Adrenal gland (tissue), 5 donors: Measurements from ENCODE around the gene DUSP14.

Experiments
- POLR2A ChIP-seq, 2 donors: fragments of 450-650 bp; IDR thresholded peaks; one replicate each; pipeline ENCODE4 v1.6.1; 2017; ENCODE audit warnings: antibody characterized with exemption in 2 of 2, mild to moderate bottlenecking in 2 of 2, moderate library complexity in 1 of 2
- TF ChIP-seq, protein P1 (sequence below), 6 experiments: fragments of 450-650 bp in 4 of 6; fragments of 200-600 bp in 2 of 6; sonication (generic) in 1 of 6; IDR thresholded peaks; 1 replicate in 5 of 6; 2 replicates in 1 of 6; pipeline versions ENCODE4 v1.5.1 to v1.8.0; 2016 to 2021; ENCODE audit warnings: antibody characterized with exemption in 6 of 6, mild to moderate bottlenecking in 2 of 6, moderate library complexity in 1 of 6
- donor health status: DM: no; HTN: no; CAD: no.

DNA sequence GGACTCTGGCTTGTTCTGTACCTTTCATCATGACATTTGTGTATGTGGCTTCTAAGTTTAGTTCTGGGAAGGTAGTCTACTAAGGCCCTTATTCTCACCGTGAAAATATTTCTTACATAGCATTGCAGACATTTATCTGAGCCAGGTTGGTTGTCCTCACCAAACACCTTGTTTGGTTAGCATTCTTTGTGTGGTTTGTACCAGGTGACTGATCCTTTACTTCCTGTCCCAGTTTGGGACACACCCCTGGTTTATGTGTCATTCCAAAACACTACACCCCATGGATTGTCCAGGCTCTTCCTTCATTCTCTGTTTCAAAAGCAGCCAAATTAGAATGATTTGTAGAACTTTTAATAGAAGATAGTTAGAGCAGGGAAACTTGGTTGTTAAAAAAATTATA is 23.2 kb upstream of the DUSP14 start:
- no peak for TF ChIP-seq POLR2A (IDR thresholded peaks at IDR 0.05)
- TF ChIP-seq, protein P1, sequence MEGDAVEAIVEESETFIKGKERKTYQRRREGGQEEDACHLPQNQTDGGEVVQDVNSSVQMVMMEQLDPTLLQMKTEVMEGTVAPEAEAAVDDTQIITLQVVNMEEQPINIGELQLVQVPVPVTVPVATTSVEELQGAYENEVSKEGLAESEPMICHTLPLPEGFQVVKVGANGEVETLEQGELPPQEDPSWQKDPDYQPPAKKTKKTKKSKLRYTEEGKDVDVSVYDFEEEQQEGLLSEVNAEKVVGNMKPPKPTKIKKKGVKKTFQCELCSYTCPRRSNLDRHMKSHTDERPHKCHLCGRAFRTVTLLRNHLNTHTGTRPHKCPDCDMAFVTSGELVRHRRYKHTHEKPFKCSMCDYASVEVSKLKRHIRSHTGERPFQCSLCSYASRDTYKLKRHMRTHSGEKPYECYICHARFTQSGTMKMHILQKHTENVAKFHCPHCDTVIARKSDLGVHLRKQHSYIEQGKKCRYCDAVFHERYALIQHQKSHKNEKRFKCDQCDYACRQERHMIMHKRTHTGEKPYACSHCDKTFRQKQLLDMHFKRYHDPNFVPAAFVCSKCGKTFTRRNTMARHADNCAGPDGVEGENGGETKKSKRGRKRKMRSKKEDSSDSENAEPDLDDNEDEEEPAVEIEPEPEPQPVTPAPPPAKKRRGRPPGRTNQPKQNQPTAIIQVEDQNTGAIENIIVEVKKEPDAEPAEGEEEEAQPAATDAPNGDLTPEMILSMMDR (IDR thresholded peaks at IDR 0.05): no peak
